ENCODE data around the gene RASAL1.

Gene RASAL1

GRCh38 chr12:113073586-113073985 is 62.0 kb downstream of the RASAL1 start:
- no peak for DNase-seq (ENCODE audit: low read depth, low spot score)

DNA sequence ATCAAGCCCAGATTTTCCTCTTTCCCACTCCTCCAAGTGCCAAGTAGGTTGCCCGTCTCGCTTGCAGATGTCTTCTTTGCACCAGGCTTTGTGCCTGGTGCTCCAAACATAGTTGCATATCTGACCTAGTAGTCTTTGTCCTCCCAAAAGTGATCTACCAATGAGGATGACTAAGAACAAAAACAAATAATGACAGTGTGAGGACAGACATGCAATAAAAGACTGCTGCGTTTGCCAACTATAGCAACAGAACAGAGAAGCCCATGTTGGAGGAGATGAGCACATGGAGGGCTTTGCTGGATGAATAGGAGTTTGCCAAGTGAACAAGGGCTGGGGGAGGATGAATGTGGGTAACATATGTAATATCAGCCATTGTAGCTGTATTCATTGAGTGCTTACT is 63.4 kb downstream of the RASAL1 start:
- DNase-seq (ENCODE audit: low read depth, low spot score) = no peak

- DNase-seq (ENCODE audit: low read depth, low spot score) = no peak
Observed at GRCh38 chr12:113071135-113072112, 64.1 kb downstream of the RASAL1 start.

GRCh38 chr12:113070117-113070906 is 65.2 kb downstream of the RASAL1 start:
- no peak for DNase-seq (ENCODE audit: low read depth, low spot score)

DNA sequence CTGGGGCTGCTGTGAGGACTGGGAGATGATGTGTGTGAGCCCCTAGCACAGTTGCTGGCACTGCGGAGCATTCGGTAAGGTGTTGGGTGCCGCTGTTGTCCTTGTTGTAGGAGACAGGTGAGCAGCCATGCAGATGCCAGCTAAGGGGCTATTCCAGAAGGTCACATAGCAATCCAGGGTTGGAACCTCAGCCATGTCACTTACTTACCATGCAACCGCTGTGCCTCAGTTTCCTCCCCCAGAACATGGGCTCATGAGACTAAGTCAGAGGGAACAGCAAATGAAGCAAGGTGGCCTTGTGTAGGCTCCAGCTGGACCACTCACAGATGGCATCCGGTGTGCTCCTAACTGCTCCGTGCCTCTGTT is 65.8 kb downstream of the RASAL1 start:
- no peak for DNase-seq (ENCODE audit: low read depth, low spot score)

DNA sequence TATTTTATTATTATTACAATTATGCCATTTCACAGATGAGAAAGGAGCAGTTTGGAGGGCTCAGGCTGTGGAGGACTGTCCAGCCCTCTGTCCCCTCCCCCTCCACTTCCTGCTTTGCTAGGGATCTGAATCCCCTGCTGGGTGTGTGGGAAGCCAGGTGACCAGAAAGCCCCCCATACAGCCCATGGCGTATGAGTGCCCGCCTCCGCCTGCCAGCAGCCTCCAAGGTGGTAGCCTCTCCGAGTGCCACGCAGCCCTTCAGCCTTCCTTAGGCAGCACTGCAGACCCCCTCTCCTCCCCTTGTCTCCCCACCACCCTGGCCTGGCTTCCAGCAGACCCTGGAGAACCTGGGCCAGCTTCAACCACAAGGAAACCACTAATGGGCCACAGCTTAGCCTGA is 66.4 kb downstream of the RASAL1 start:
- DNase-seq (ENCODE audit: low read depth, low spot score) = no peak

DNA sequence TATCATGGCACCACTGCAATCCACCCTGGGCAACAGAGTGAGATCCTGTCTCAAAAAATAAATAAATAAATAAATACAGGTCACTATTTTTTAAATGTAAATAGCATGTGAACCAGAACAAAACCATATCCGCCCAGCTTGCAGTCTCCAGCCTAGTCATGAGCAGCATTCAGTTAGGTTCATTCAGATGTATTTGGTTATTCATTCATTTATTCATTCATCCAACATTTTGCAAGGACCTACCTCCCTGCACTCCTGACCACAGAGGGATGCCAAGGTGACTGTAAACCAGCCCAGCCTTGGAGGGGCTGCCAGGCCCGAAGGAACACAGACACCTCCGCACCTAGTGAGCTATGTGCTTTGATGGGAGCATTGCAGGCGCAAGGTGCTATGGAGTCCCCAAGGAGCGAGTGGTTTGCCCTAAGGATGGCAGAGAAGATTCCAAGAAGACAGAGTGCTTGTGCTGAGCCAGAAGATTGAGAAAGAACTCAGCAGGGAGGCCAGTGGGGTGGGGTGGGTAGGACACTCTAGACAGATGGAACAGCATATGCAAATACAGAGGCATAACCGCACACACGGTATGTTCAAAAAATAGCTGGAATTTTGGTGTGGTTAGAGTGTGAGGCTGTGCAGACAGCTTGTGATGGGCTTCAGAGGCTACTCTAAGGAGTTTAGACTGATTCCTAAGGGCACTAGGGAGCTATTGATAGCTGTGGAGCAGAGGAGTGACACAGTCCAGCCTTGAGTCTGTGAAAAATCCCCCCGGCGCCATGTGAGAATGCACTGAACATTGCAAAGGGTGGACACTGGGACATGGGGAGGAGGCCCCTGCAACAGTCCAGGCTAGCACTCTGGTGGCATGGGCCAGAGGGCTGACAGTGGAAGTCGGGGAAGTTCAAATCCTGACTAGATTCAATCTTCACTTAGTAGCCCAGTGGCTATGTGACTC is 67.3 kb downstream of the RASAL1 start:
- DNase-seq (ENCODE audit: low read depth, low spot score) = no peak

GRCh38 chr12:113066813-113067400 is 68.7 kb downstream of the RASAL1 start:
- DNase-seq (ENCODE audit: low read depth, low spot score) = no peak

- no peak for DNase-seq (ENCODE audit: low read depth, low spot score)
Observed at GRCh38 chr12:113065126-113066007, 70.2 kb downstream of the RASAL1 start.

GRCh38 chr12:113064395-113065125 is 71.0 kb downstream of the RASAL1 start:
- DNase-seq (ENCODE audit: low read depth, low spot score) = no peak

DNA sequence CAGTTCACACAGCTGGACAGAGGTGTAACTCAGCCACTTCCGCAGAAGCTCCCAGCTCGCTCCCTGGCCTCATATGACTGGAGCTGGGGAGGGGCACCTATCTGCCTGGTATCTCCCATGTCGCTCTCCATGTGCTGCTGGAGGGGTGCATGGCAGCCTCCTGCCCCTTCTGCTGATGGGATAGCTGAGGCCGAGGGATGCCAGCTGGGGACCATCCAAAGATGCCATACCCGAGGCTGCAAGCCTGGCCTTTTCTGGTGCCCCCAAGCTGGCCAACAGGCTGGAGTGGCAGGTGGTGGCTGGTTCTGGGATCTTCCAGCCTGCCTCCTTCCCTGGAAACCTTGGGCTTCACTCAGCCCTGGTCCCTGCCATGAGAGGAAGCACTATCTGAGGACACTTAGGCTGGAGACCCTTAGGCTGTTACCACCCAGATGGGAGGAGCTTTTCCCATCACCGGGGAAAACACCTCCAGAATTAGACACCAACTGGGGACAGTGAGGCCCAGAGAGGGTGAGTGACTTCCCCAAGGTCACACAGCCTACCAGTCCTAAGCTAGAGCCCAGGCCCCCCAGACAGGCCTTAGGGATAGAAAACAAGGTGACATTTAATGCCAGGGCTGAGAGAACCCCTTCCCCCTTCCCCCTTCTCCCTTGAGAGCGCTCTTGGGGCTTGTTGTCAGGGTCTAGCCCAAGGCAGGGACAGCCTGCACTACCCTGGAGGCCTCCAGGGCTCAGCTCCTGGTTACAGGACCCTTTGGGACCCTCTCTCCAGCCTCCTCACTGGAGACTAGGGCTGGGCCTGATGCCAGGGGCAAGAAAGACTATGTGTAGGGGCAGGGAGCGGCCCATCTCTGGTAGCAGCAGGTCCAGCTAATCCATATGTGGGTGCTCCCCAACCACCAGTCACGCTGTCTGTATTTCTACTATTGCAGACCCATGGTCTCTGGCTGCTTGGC is 71.9 kb downstream of the RASAL1 start:
- DNase-seq (ENCODE audit: low read depth, low spot score) = no peak

DNA sequence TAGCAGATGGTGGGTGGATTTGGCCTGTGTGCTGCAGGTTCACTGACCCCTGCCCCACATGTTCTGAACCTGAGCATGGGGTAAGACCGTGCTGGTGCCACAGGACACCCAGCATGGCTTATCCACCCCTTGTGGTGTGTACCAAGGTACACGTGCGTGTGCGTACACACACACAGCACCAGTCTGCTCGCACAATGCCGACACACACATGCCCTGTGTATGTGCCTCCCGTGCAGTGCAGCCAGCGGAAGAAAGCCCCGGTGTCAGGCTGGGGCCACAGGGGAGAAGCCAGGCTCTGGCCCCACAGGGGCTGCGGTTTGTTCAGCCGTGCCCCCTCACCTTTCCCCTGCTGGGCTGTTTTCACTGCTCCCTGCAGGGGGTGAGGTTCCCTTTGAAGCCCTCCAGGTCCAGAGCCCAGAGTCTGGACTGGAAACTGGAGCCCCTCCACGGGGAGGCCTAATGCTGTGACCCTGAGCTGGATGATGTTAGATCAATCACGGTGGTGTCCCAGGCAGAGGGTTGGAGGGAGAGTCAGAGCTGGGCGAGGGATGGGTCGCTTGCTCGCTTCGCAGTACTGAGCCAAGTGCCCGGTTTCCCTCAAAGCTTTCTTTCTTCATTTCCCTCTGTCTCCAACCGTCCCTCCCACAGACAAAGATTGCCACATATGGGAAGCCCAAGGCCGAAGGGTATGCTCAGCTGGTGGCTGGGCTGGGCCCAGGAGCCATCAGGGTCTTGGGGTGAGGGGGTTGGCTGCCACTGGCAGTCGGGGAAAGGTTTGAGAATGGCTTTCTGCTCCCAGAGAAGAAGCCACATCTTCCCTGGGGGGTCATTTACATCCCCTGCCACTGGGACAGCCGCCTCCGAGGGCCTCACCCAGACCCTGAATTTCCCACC is 72.8 kb downstream of the RASAL1 start:
- peak; percentile 70 for DNase-seq (ENCODE audit: low read depth, low spot score)

DNA sequence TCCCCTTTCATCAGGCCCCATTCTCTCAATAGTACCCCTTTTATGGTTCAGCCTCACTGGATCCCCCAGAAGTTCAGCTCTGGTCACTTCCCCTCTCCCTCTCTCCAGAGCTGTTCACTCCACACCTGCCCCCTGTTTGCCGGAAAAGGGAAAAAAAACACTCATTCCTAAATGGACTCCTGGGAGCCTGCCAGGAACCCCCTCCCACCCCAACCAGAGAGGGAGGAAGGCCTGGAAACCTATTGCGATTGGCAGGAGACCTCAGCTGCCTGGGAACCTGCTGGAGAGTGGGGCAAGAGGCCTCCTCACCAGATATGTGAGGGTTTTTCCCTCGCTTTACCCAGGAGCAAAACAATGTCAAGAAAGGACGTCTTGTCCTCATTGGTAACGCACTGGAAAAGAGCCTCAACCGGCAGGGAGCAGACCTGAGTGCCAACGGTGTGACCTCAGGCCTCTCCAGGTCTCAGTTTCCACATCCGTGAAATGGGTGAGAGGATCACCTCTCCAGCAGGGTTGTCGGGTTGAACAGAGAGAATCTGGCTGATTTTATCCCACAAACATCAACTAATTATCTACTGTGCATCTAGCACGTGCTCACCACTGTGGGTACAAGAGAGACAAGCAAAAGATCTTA is 74.4 kb downstream of the RASAL1 start:
- DNase-seq (ENCODE audit: low read depth, low spot score) = no peak

DNA sequence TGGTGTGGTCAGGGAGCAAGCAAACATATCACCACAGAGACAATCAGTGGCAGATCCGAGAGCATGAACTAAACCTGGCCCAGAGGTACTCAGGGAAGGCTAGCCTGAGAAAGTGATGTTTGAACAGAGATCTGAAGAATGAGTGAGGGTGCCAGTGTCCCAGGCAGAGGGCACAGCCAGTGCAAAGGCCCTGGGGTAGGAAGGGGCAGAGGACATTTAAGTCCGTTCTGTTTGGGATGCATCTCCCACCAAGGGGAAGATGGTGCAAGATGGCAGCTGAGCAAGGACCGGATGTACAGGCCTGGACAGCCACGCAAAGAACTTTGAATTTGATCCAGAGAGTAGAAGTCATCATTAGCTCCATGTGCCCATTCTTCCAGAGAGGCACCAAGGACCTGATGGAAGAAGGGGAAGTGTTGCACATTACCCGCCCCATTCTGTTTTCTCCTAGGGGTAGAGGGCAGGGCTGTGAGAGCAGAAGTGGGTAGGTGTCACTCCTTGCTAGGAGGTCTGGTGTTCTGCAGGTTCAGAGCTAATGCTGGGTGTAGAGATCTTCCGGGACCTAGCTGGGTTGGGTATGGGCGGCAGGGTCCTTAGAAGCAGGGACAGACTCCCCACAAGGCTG is 75.1 kb downstream of the RASAL1 start:
- no peak for DNase-seq (ENCODE audit: low read depth, low spot score)

GRCh38 chr12:113059071-113059595 is 76.4 kb downstream of the RASAL1 start:
- DNase-seq (ENCODE audit: low read depth, low spot score) = no peak

DNA sequence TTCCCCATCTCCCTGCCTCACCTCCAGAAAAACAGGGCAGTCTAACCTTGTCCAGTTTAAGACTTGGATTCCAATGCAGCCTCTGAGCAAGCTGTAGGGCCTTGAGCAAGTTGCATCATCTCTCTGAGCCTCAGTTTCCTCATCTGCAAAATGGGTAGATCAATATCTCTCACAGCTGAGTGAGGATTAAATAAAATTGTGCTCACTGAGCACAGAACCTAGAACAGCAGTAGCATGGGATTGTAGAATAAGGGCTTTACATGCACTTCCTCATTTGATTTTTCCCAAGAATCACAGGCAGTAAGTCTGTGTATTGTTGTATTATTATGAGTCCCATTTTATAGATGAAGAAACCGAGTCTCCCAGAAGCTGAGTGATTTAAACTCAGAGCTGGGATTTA is 77.0 kb downstream of the RASAL1 start:
- DNase-seq (ENCODE audit: low read depth, low spot score) = no peak
